ENCODE measurements around the gene ACTG1. TPM values are rescaled to one million over a fixed set of nuclear protein-coding genes. Genes with fewer than 3 reads are reported as not detected.

ACTG1 gene
- total and polyA plus RNA-seq, 4 donors = 1,438 to 2,547 (median 2,309) TPM

DNA sequence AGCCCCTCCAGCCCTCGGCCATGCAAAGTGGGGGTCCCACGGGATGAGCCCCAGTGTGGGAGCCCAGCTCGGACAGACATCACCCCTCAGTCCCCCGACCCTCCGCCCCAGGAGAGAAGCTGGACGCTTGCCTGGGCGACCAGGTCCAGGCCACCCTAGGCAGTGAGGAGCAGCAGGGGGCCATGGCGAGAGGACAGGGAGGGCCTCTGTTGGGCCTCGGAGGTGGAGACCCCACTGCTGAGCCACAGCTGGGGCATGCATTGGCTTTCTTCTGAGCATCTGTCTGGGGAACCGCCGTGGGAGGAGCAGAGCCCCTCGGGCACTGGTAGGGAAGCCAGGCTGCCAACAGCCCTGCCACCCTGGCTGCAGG, 13.0 kb downstream of the ACTG1 start:
- ATAC-seq (ENCODE audit: low FRiP score) = peak; percentile 9
- Histone ChIP-seq H3K4me1 (ENCODE audit: control insufficient read depth in 1 of 2, insufficient read depth in 2 of 2, low read length in 2 of 2) (no peaks in the 10 kb centered on the region), H3K36me3 (ENCODE audit: control insufficient read depth in 1 of 2, insufficient read depth in 2 of 2, low read length in 1 of 2) (no peaks in the 10 kb centered on the region), H3K9me3 (ENCODE audit: control insufficient read depth, low read length) (no peaks in the 10 kb centered on the region), H3K4me3 (ENCODE audit: low read length in 2 of 2) (no peak overlapping the region), H3K27me3 (ENCODE audit: control insufficient read depth in 1 of 2, insufficient read depth in 2 of 2, low read length in 1 of 2) (no peaks in the 10 kb centered on the region), H3K27ac (ENCODE audit: low read depth in 1 of 2, low read length in 2 of 2) (peak overlapping the region in 1 of 2 donors; percentile 20)
- intact Hi-C loops (cut with DNase I) = no loop called here
- no peak for DNase-seq
- WGBS, 2 donors = 47 to 64% methylated on average over 12 of the region's 12 CpGs

DNA sequence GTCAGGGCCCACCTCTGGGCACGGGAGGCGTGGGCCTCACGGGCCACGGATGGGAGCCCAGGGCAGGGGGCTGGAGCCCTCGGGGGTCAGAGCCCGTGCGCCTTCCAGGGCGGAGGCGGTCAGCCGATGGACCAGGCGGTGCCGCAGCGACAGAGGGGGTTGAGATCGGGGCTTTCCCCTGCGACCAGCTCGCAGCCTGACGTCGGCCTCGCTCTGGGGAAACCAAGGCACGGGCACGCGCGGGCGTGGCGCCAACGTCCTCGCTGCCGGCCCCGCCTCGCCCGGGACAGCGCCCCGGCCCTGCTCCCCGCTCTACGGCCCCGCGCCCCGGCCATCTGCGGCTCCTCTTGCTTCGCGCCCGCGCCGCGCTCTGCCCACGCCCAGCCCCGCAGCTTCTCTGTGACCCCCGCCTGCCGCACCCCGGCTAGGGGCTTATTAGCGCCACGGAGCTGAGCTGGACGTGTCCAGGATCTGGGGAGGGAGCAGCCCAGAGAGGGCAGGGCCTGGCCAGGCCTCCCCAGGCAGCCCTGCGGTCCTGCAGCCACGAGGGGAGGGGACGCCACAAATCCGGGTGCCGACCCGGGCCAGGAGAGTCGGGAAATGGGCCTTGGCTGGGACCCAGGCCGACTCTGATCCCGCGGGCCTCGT, 13.5 kb downstream of the ACTG1 start:
- WGBS, 2 donors = 62 to 69% methylated on average over 56 to 64 of the region's 64 CpGs
- Histone ChIP-seq H3K27me3 (ENCODE audit: control insufficient read depth in 1 of 2, insufficient read depth in 2 of 2, low read length in 1 of 2) (no peaks in the 10 kb centered on the region), H3K27ac (ENCODE audit: low read depth in 1 of 2, low read length in 2 of 2) (no peak overlapping the region), H3K36me3 (ENCODE audit: control insufficient read depth in 1 of 2, insufficient read depth in 2 of 2, low read length in 1 of 2) (no peaks in the 10 kb centered on the region), H3K9me3 (ENCODE audit: control insufficient read depth, low read length) (no peaks in the 10 kb centered on the region), H3K4me1 (ENCODE audit: control insufficient read depth in 1 of 2, insufficient read depth in 2 of 2, low read length in 2 of 2) (no peaks in the 10 kb centered on the region), H3K4me3 (ENCODE audit: low read length in 2 of 2) (no peak overlapping the region)
- ATAC-seq (ENCODE audit: low FRiP score) (peak; percentile 44), DNase-seq (no peak)
- intact Hi-C loops (cut with DNase I) = no loop called here

DNA sequence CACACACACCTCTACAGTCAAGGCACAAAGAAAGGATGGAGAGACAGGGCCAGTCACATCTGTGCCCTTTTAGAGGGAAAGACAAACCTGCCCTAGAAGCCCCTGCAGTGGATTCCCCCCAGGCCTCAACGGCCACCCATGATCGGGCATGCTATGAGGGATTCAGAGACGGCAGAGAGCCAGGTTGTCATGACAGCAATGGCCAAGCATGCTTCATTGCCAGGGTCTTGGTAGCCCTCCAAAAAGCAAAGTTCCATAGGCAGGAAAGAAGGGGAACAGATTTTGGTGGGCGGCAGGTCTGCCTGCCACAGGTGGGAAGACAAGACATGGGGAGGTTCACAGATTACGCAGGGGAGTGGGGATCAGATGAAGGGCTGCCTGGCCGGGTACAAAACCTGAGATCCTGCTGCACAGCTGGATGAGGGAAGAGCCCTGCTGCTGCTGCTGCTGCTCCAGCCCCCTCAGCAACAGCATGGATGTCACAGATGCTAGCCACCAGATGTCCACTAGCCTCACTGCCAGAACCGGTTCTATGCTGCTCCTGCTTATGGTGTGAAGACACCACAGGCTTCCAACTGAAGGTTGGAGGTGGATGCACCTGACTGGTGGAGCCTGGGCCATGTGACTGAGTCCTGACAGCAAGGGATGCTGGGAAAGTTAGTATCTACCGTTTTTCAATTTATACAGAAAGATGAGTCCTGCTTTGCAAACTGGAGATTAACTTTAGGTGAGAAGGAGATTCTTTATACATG, 17.8 kb downstream of the ACTG1 start:
- H3K4me3 ChIP-seq (ENCODE audit: low read length in 2 of 2) = no peak overlapping the region
- no peak for ATAC-seq (ENCODE audit: low FRiP score)
- H3K9me3 ChIP-seq (ENCODE audit: control insufficient read depth, low read length) = no peaks in the 10 kb centered on the region
- H3K4me1 ChIP-seq (ENCODE audit: control insufficient read depth in 1 of 2, insufficient read depth in 2 of 2, low read length in 2 of 2) = no peaks in the 10 kb centered on the region
- no peak overlapping the region for H3K27ac ChIP-seq (ENCODE audit: low read depth in 1 of 2, low read length in 2 of 2)
- intact Hi-C loops (cut with DNase I) = no loop called here
- no peaks in the 10 kb centered on the region for H3K36me3 ChIP-seq (ENCODE audit: control insufficient read depth in 1 of 2, insufficient read depth in 2 of 2, low read length in 1 of 2)
- WGBS, 2 donors = 18 to 24% methylated on average over 8 of the region's 8 CpGs
- no peaks in the 10 kb centered on the region for H3K27me3 ChIP-seq (ENCODE audit: control insufficient read depth in 1 of 2, insufficient read depth in 2 of 2, low read length in 1 of 2)
- no peak for DNase-seq

DNA sequence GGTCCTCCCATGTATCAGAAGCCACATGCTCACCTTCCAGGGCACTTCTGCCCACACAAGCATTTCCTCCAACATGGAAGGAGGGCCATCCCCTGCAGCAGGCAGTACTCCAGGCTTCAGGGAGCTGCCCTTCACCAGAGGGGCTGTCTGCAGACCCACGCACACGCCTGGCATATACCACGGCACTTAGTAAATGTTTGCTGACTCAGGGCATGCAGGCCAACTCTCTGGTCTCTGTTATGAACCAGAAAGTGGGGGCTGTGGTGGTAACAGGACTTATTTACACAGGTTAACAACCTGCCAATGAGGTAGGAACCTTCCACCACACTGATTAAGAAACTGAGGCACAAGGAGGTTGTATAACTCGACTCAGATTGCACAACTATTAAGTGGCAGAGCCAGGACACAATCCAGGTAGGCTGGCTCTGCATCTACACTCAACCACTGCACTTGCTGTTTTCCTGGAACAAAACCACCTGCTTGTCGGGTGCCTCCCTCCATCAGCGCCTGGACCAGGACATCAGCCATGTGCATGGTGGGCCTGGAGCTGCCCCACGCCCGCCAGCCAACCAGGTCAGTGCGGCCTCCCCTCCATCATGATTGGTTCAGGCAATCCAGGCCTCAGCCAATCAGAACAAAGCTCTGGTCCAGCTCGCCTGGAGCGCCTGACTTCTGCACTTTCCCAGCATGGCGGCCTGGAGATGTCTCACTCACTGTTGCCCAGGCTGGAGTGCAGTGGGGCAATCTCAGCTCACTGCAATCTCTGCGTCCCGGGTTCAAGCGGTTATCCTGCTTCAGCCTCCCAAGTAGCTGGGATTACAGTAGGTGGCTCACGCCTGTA, 19.2 kb downstream of the ACTG1 start:
- DNase-seq = no peak
- no peaks in the 10 kb centered on the region for H3K4me1 ChIP-seq (ENCODE audit: control insufficient read depth in 1 of 2, insufficient read depth in 2 of 2, low read length in 2 of 2)
- no peak overlapping the region for H3K4me3 ChIP-seq (ENCODE audit: low read length in 2 of 2)
- WGBS, 2 donors = 88 to 91% methylated on average over 16 of the region's 16 CpGs
- H3K27me3 ChIP-seq (ENCODE audit: control insufficient read depth in 1 of 2, insufficient read depth in 2 of 2, low read length in 1 of 2) = no peaks in the 10 kb centered on the region
- no peak for ATAC-seq (ENCODE audit: low FRiP score)
- H3K9me3 ChIP-seq (ENCODE audit: control insufficient read depth, low read length) = no peaks in the 10 kb centered on the region
- no peaks in the 10 kb centered on the region for H3K36me3 ChIP-seq (ENCODE audit: control insufficient read depth in 1 of 2, insufficient read depth in 2 of 2, low read length in 1 of 2)
- intact Hi-C loops (cut with DNase I) = no loop called here
- H3K27ac ChIP-seq (ENCODE audit: low read depth in 1 of 2, low read length in 2 of 2) = no peak overlapping the region

GRCh38 chr17:81492706-81493105, 19.9 kb downstream of the ACTG1 start:
- no peak overlapping the region for H3K4me3 ChIP-seq (ENCODE audit: low read length in 2 of 2)
- WGBS, 2 donors = 89 to 91% methylated on average over 7 to 9 of the region's 9 CpGs
- H3K27ac ChIP-seq (ENCODE audit: low read depth in 1 of 2, low read length in 2 of 2) = no peak overlapping the region
- no peak for DNase-seq
- no peaks in the 10 kb centered on the region for H3K4me1 ChIP-seq (ENCODE audit: control insufficient read depth in 1 of 2, insufficient read depth in 2 of 2, low read length in 2 of 2)
- peaks cover 0 to 2% of the 10 kb centered on the region in 2 donors for H3K27me3 ChIP-seq (ENCODE audit: control insufficient read depth in 1 of 2, insufficient read depth in 2 of 2, low read length in 1 of 2)
- no peaks in the 10 kb centered on the region for H3K9me3 ChIP-seq (ENCODE audit: control insufficient read depth, low read length)
- intact Hi-C loops (cut with DNase I) = no loop called here
- H3K36me3 ChIP-seq (ENCODE audit: control insufficient read depth in 1 of 2, insufficient read depth in 2 of 2, low read length in 1 of 2) = no peaks in the 10 kb centered on the region
- no peak for ATAC-seq (ENCODE audit: low FRiP score)

GRCh38 chr17:81492202-81492601, 20.4 kb downstream of the ACTG1 start:
- WGBS, 2 donors = 57 to 70% methylated on average over 18 of the region's 18 CpGs

GRCh38 chr17:81491761-81492160, 20.8 kb downstream of the ACTG1 start:
- Histone ChIP-seq H3K9me3 (ENCODE audit: control insufficient read depth, low read length) (no peaks in the 10 kb centered on the region), H3K4me1 (ENCODE audit: control insufficient read depth in 1 of 2, insufficient read depth in 2 of 2, low read length in 2 of 2) (no peaks in the 10 kb centered on the region), H3K36me3 (ENCODE audit: control insufficient read depth in 1 of 2, insufficient read depth in 2 of 2, low read length in 1 of 2) (no peaks in the 10 kb centered on the region), H3K27ac (ENCODE audit: low read depth in 1 of 2, low read length in 2 of 2) (no peak overlapping the region), H3K27me3 (ENCODE audit: control insufficient read depth in 1 of 2, insufficient read depth in 2 of 2, low read length in 1 of 2) (peaks cover 0 to 2% of the 10 kb centered on the region in 2 donors), H3K4me3 (ENCODE audit: low read length in 2 of 2) (no peak overlapping the region)
- intact Hi-C loops (cut with DNase I) = no loop called here
- no peak for ATAC-seq (ENCODE audit: low FRiP score)
- no peak for DNase-seq
- 21 to 24% methylated on average over 5 of the region's 5 CpGs for WGBS, 2 donors

More at GRCh38 chr17:81492202-81492601, 20.4 kb downstream of the ACTG1 start:
- DNase-seq (no peak), ATAC-seq (ENCODE audit: low FRiP score) (no peak)
- Histone ChIP-seq H3K4me3 (ENCODE audit: low read length in 2 of 2) (no peak overlapping the region), H3K4me1 (ENCODE audit: control insufficient read depth in 1 of 2, insufficient read depth in 2 of 2, low read length in 2 of 2) (no peaks in the 10 kb centered on the region), H3K27ac (ENCODE audit: low read depth in 1 of 2, low read length in 2 of 2) (no peak overlapping the region), H3K36me3 (ENCODE audit: control insufficient read depth in 1 of 2, insufficient read depth in 2 of 2, low read length in 1 of 2) (no peaks in the 10 kb centered on the region), H3K9me3 (ENCODE audit: control insufficient read depth, low read length) (no peaks in the 10 kb centered on the region), H3K27me3 (ENCODE audit: control insufficient read depth in 1 of 2, insufficient read depth in 2 of 2, low read length in 1 of 2) (peaks cover 0 to 2% of the 10 kb centered on the region in 2 donors)
- intact Hi-C loops (cut with DNase I) = no loop called here

GRCh38 chr17:81491181-81491581, 21.4 kb downstream of the ACTG1 start:
- Histone ChIP-seq H3K4me1 (ENCODE audit: control insufficient read depth in 1 of 2, insufficient read depth in 2 of 2, low read length in 2 of 2) (no peaks in the 10 kb centered on the region), H3K9me3 (ENCODE audit: control insufficient read depth, low read length) (no peaks in the 10 kb centered on the region), H3K27me3 (ENCODE audit: control insufficient read depth in 1 of 2, insufficient read depth in 2 of 2, low read length in 1 of 2) (peaks cover 0 to 2% of the 10 kb centered on the region in 2 donors), H3K27ac (ENCODE audit: low read depth in 1 of 2, low read length in 2 of 2) (no peak overlapping the region), H3K36me3 (ENCODE audit: control insufficient read depth in 1 of 2, insufficient read depth in 2 of 2, low read length in 1 of 2) (no peaks in the 10 kb centered on the region), H3K4me3 (ENCODE audit: low read length in 2 of 2) (no peak overlapping the region)
- WGBS, 2 donors = 41 to 47% methylated on average over 4 to 5 of the region's 5 CpGs
- no peak for DNase-seq
- intact Hi-C loops (cut with DNase I) = no loop called here
- ATAC-seq (ENCODE audit: low FRiP score) = no peak

Data from aorta (tissue), 5 donors.